RPMI8226 (cell line): Measurements from ENCODE around the gene STK24.
"Not testable (repeated sequence)": the region's sequence is repeated elsewhere in the genome, so short reads cannot be mapped to it uniquely, and the experiment has no call there.

ENCODE experiments used
- DNase-seq: peaks from one replicate; pipeline ENCODE4 v3.0.0-alpha.2; 2015

STK24 gene

DNA sequence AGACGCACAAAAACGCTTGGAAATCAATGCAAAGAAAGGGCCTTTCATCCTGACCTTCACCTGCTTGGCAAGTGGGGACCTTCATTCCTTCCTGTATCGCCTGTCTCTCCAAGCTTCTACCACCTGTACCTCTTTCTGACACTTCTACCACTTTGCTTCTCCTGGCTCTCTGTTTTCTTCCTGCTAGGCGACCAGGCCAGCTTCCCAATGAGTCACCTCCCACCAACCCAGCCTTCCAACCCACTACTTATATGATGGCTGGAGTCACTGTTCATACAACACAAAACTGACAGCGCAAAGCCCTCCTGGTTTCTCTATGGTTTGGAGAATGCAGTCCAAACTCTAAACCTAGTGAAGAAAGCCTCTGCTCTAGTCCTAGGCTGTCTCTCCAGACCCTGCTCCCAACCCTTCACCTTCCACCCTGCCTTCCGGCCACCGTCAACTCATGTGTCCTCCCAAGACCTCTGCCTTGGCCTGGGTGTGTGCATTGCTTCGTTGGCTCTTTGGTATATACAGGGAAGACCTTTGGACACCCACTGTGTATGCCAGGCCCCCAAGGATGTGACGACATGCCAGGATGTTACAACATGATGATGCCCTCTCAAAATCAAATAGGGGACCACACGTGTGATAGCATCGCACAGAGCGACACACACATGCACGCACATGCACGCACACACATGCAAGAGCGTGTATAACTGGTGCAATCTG, 148.5 kb downstream of the STK24 start:
- no peak for DNase-seq

GRCh38 chr13:98427331-98427995, 149.4 kb downstream of the STK24 start:
- no peak for DNase-seq

DNA sequence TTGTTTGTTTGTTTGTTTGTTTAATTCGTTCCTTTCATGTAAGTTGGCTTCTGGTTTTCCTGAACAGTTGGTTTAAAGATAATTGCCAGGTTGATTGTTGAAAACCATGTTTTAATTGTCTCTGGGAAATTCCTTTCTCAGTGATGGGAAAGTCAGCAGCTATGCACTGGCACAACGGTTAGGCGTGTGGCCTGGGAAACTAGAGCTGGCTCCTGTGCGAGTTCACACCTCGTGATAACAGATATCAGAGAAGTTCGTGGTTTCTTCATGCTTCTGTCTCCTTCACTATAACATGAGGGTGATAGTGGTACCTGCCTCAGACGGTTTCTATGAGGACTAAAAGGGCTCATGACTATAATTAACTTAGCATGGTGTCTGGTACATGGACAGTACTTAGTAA, 153.5 kb downstream of the STK24 start:
- DNase-seq, result no peak

GRCh38 chr13:98422046-98422445, 154.9 kb downstream of the STK24 start:
- no peak for DNase-seq

- DNase-seq, result no peak
These were observed 156.2 kb downstream of the STK24 start for GRCh38 chr13:98420554-98421175.

DNA sequence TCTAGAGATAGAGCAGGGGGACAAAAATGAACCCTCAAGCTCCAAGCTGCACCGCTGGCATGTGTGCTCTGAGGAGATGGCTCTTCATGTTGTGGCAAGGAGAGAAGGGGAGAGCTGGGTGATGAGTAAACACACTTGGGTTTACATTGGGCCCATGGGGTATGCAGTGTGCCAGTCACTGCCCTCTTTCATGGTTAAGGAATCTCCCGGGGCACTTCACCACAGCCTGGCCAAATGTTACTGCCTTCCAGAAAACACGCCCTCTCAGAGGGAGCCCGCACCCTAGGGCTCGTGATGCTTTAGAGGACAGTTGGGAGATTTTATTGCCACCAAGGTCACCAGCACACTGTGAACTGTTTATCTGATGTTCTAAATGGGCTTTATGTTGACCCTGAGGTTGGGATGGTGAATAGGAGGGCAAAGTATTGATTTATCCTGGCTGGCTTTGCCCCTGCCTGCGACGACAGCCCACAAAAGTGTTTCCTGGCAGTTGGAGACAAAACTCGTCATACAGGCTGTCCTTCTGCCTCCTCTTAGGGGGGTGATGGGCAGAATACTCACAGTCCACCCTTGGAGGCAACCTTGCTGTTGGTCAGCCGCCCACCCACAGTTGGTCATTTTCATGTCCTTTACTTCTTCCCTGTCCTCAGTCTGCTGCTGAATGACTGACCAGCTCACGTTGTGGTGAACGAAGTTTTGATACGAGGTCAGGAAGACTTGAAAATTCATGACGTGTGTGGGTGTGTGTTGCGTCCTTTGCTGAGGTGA, 156.9 kb downstream of the STK24 start:
- no peak for DNase-seq

DNA sequence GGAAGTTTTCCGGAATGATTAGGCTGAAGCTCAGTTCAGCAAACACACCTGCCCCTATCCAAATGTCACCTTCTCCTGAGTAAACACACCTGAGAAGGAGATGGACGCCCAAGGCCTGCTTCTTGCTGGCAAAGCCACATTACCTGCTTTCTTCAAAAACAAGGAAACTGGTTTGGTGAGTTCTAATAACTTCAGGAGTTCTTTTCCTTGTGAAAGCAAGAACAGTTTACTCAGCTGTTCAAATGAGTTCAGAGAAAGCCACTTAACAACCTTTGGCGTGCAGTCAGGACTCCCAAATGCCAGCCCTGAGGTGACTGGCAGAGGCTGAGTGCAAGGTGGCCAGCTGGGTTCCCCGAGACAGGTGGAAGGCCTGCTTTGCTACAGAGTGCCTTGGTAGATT, 160.5 kb downstream of the STK24 start:
- DNase-seq, result no peak

- DNase-seq, result no peak
These were observed 161.4 kb downstream of the STK24 start for GRCh38 chr13:98415326-98416070.

DNA sequence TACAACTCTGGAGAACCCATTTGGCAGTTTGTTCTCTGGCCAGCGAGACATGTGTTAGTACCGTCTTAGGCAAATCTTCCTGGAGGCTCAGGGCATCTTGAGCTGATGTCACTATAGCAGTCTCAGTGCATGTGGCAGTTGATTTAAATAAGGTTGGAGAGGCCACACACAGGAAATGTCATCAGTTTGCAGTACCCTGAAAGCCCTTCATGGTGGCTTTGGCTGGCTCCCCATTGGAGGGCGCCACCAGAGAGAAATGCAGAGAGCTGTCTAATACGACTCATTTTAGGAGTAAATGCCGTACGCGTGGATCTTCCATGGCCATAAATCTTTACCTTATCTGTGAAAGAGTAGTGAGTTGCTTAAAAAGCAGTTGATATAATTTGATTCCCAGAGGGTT, 163.1 kb downstream of the STK24 start:
- DNase-seq, result no peak

- not testable (repeated sequence) for DNase-seq
These were observed 163.6 kb downstream of the STK24 start for GRCh38 chr13:98413278-98413677.

DNA sequence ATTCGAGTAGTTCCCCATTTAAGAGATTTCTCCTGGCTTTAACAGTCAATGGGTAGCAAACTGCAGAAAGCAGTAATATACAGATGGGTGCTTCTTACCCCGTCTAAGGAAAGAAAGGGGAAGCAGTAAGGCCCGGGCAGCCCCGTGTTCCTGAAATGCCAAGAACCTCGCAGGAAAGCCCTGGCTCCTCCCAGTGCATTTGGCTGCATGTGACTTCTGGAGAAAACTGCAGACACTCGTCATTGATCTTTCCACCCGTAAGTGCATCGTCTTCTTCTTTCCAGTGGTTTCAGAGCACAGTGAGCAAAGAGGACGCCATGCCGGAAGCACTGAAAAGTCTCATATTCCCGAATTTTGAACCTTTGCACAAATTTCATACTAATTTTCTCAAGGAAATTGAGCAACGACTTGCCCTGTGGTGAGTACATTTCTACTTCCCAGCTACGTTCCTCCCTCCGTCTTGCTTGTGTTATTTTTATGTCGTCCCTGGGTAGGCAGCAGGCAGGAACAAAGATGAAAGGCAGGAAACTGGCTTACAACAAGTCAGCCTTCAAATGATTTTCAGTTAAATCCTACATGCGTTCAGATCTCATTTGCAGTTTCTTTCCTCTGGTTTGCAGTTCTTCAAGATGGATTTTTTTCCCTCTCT, 165.2 kb downstream of the STK24 start:
- DNase-seq, result no peak

- no peak for DNase-seq
These were observed 165.9 kb downstream of the STK24 start for GRCh38 chr13:98411013-98411412.

GRCh38 chr13:98410612-98411011, 166.3 kb downstream of the STK24 start:
- DNase-seq, result no peak

GRCh38 chr13:98409281-98409680, 167.6 kb downstream of the STK24 start:
- DNase-seq, result no peak

- no peak for DNase-seq
These were observed 169.3 kb downstream of the STK24 start for GRCh38 chr13:98407575-98407974.

- no peak for DNase-seq
These were observed 169.9 kb downstream of the STK24 start for GRCh38 chr13:98406971-98407370.

GRCh38 chr13:98406427-98406826, 170.5 kb downstream of the STK24 start:
- no peak for DNase-seq

DNA sequence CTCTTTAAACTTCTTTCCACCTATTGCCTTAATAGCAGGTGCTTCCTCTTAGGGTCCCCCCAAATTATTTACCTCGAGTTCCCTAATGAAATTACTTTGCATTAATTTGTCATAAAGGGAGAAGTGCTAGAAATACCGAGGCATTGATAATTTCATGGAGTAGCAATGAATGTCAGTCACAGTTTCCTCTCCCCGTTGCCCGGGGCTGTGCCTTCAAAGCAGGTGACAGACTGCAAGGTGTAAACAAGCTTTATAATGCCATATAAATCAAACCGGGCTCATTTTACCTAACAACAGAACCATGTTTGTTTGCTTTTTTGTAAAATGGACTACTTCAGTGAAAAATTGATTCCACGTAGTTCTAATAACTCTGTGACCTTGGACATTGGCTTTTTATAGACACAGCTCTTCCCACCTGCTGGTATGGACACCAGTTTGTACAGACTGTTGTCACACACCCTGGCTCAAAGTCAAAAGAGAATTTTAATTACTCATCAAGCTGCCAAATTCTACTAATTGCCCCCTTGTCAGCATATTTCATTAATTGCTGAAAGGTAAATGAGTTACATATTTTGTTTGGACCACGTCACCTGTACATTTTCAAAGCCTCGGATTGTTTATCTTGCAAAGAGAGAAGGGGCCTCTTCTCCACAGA, 171.1 kb downstream of the STK24 start:
- DNase-seq, result peak; percentile 5

- peak; percentile 8 for DNase-seq
These were observed 171.8 kb downstream of the STK24 start for GRCh38 chr13:98405107-98405571.

DNA sequence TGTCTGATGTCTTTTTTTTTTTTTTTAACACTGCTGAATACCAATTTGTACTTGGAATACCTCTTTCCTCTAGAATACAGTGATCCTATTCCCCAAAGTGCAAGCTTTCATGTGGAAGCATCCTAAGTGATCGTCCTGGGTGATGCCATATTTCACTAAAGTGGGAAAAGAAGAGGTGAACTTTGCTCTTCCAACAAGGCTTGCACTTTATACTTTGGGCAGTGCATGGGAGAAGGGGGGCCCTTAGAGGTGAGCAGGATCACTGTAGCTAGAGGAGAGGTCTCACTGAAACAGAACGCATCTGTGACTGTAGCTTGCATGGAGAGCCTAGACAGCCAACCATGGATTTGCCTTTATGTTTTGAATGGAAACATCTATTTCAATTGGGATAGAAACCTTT, 173.8 kb downstream of the STK24 start:
- no peak for DNase-seq

- no peak for DNase-seq
These were observed 175.0 kb downstream of the STK24 start for GRCh38 chr13:98401934-98402333.

DNA sequence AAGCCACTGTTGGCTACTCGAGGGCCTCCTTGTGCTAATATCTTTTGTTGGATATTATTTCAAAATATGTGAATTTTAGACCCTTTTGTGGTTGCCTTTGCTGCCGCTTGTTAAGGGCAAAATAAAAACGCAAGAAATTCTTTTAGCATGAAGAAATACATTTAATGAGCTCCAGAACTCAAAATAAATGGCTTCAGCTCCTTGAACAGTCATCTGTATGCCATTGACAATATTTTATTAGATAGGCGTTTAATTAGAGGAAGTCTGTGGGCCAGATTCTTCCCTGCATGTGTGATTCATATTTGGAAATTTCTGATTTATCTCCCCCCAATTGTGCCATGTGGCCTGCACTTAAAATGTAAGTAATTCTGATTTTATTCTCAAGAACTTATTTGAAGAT, 177.2 kb downstream of the STK24 start:
- DNase-seq, result no peak
